HG03439 (cell line): ENCODE results near the gene SLC14A1.
"Not testable (repeated sequence)": the region's sequence is repeated elsewhere in the genome, so short reads cannot be mapped to it uniquely, and the experiment has no call there.

ENCODE experiments used
- ATAC-seq: cut with Tn5 transposase; IDR thresholded peaks from one replicate; pipeline ENCODE4 v1.9.1; 2021; ENCODE audit warnings: mild to moderate bottlenecking, moderate library complexity; ENCODE audit not compliant: unreplicated experiment

SLC14A1 gene

GRCh38 chr18:45757005-45757404 is 33.0 kb downstream of the SLC14A1 start:
- ATAC-seq = no peak

GRCh38 chr18:45757644-45758043 is 33.7 kb downstream of the SLC14A1 start:
- not testable (repeated sequence) for ATAC-seq

GRCh38 chr18:45760462-45761036 is 36.6 kb downstream of the SLC14A1 start:
- no peak for ATAC-seq

GRCh38 chr18:45761512-45762114 is 37.6 kb downstream of the SLC14A1 start:
- no peak for ATAC-seq

- no peak for ATAC-seq
Observed at GRCh38 chr18:45764000-45764686, 40.2 kb downstream of the SLC14A1 start.

- no peak for ATAC-seq
Observed at GRCh38 chr18:45765796-45766195, 41.8 kb downstream of the SLC14A1 start.

- ATAC-seq = no peak
Observed at GRCh38 chr18:45771587-45772480, 47.9 kb downstream of the SLC14A1 start.

GRCh38 chr18:45774065-45774521 is 50.1 kb downstream of the SLC14A1 start:
- no peak for ATAC-seq

- no peak for ATAC-seq
Observed at GRCh38 chr18:45775241-45775676, 51.3 kb downstream of the SLC14A1 start.

- ATAC-seq = no peak
Observed at GRCh38 chr18:45775743-45776142, 51.8 kb downstream of the SLC14A1 start.

- no peak for ATAC-seq
Observed at GRCh38 chr18:45777393-45777792, 53.4 kb downstream of the SLC14A1 start.

- no peak for ATAC-seq
Observed at GRCh38 chr18:45780568-45780967, 56.6 kb downstream of the SLC14A1 start.

GRCh38 chr18:45782662-45783061 is 58.7 kb downstream of the SLC14A1 start:
- ATAC-seq = no peak

- ATAC-seq = no peak
Observed at GRCh38 chr18:45783097-45784075, 59.4 kb downstream of the SLC14A1 start.

GRCh38 chr18:45785134-45785533 is 61.2 kb downstream of the SLC14A1 start:
- ATAC-seq = no peak

GRCh38 chr18:45786941-45787340 is 63.0 kb downstream of the SLC14A1 start:
- no peak for ATAC-seq

GRCh38 chr18:45787346-45787745 is 63.4 kb downstream of the SLC14A1 start:
- ATAC-seq = no peak

GRCh38 chr18:45788861-45789260 is 64.9 kb downstream of the SLC14A1 start:
- no peak for ATAC-seq

GRCh38 chr18:45792506-45793263 is 68.7 kb downstream of the SLC14A1 start:
- no peak for ATAC-seq
